GM23338 (cell line): ENCODE measurements around the gene AOC2. TPM values are rescaled to one million over a fixed set of nuclear protein-coding genes. Genes with fewer than 3 reads are reported as not detected.
A peak's percentile ranks its signal among the peaks of the same experiment; 100 is the strongest.

Experiments
- ATAC-seq: fragments of 200-7000 bp; cut with Tn5 transposase; 3 replicates; pipeline ENCODE4 v1.9.1; 2020
- DNase-seq: peaks from one replicate; pipeline ENCODE4 v3.0.0-alpha.2; 2015; ENCODE audit warnings: low spot score
- H2AFZ ChIP-seq: fragments of 200-600 bp; sonication (generic); 2 replicates; pipeline ENCODE4 v1.8.0; 2016; ENCODE audit warnings: antibody characterized with exemption, mild to moderate bottlenecking, moderate library complexity
- H3F3A ChIP-seq: fragments of 200-600 bp; sonication (generic); replicated peaks from 2 replicates; pipeline ENCODE4 v1.8.0; 2017; ENCODE audit warnings: antibody characterized with exemption, mixed run types, low read depth
- H3K27ac ChIP-seq: fragments of 200-600 bp; sonication (generic); 2 replicates; pipeline ENCODE4 v1.6.1; 2016; ENCODE audit warnings: low read depth
- H3K27me3 ChIP-seq: fragments of 200-600 bp; sonication (generic); 2 replicates; pipeline ENCODE4 v1.8.0; 2016; ENCODE audit warnings: mild to moderate bottlenecking, mixed run types, moderate library complexity; ENCODE audit not compliant: insufficient read depth
- H3K36me3 ChIP-seq: fragments of 200-600 bp; sonication (generic); 2 replicates; pipeline ENCODE4 v1.8.0; 2016; ENCODE audit warnings: mild to moderate bottlenecking; ENCODE audit not compliant: insufficient read depth
- H3K4me1 ChIP-seq: fragments of 200-600 bp; sonication (generic); 2 replicates; pipeline ENCODE4 v1.8.0; 2016; ENCODE audit warnings: mild to moderate bottlenecking, moderate library complexity; ENCODE audit not compliant: insufficient read depth
- H3K4me2 ChIP-seq: fragments of 200-600 bp; sonication (generic); 2 replicates; pipeline ENCODE4 v1.7.1; 2017; ENCODE audit warnings: mixed run types
- H3K4me3 ChIP-seq: fragments of 200-600 bp; sonication (generic); 2 replicates; pipeline ENCODE4 v1.6.1; 2016; ENCODE audit warnings: mixed run types
- H3K79me2 ChIP-seq: fragments of 200-600 bp; sonication (generic); replicated peaks from 2 replicates; pipeline ENCODE4 v1.8.0; 2017; ENCODE audit warnings: mild to moderate bottlenecking; ENCODE audit not compliant: insufficient read depth
- H3K9me2 ChIP-seq: fragments of 200-600 bp; sonication (generic); 2 replicates; pipeline ENCODE4 v1.8.0; 2017; ENCODE audit not compliant: insufficient read depth
- H4K20me1 ChIP-seq: fragments of 200-600 bp; sonication (generic); replicated peaks from 2 replicates; pipeline ENCODE4 v1.8.0; 2017; ENCODE audit warnings: mild to moderate bottlenecking; ENCODE audit not compliant: insufficient read depth
- H3K27ac Mint-ChIP-seq: 2 replicates; pipeline ENCODE4 v1.8.0; 2020; ENCODE audit warnings: inconsistent platforms, mild to moderate bottlenecking, moderate library complexity, mixed read lengths
- H3K27me3 Mint-ChIP-seq: 3 replicates; pipeline ENCODE4 v1.8.0; 2022; ENCODE audit warnings: low read depth, mild to moderate bottlenecking, moderate library complexity, mixed read lengths, inconsistent platforms; ENCODE audit not compliant: insufficient read depth, poor library complexity
- H3K36me3 Mint-ChIP-seq: 3 replicates; pipeline ENCODE4 v1.8.0; 2021; ENCODE audit warnings: low read depth, mild to moderate bottlenecking, inconsistent platforms, moderate library complexity, mixed read lengths
- H3K4me1 Mint-ChIP-seq: 3 replicates; pipeline ENCODE4 v1.8.0; 2020; ENCODE audit warnings: mild to moderate bottlenecking, inconsistent platforms, mixed read lengths
- H3K4me3 Mint-ChIP-seq: 3 replicates; pipeline ENCODE4 v1.8.0; 2021; ENCODE audit warnings: moderate library complexity, mild to moderate bottlenecking, inconsistent platforms, mixed read lengths
- H3K9me3 Mint-ChIP-seq: 3 replicates; pipeline ENCODE4 v1.8.0; 2020; ENCODE audit warnings: moderate library complexity, mild to moderate bottlenecking, inconsistent platforms, mixed read lengths
- CREB1 ChIP-seq: fragments of 250-450 bp; sonication (Bioruptor Pico); IDR thresholded peaks from 2 replicates; pipeline ENCODE4 v1.5.0; 2020; ENCODE audit warnings: low read depth, mild to moderate bottlenecking, moderate library complexity
- CTCF ChIP-seq, 2 experiments: fragments of 200-600 bp in 1 of 2; sonication (generic) in 1 of 2; conservative IDR thresholded peaks; 2 replicates each; pipeline versions ENCODE4 v1.5.1 to v1.6.1; 2016 to 2017; ENCODE audit warnings: antibody characterized with exemption in 2 of 2, low read depth in 2 of 2, mild to moderate bottlenecking in 2 of 2, moderate library complexity in 1 of 2
- ETS1 ChIP-seq: IDR thresholded peaks from 2 replicates; pipeline ENCODE4 v1.6.1; 2016; ENCODE audit warnings: antibody characterized with exemption
- EZH2 ChIP-seq: fragments of 200-600 bp; sonication (generic); IDR thresholded peaks from one replicate; pipeline ENCODE4 v1.8.0; 2017; ENCODE audit warnings: antibody characterized with exemption, mild to moderate bottlenecking, low read depth; ENCODE audit not compliant: unreplicated experiment
- EZH2phosphoT487 ChIP-seq: fragments of 200-600 bp; sonication (generic); IDR thresholded peaks from one replicate; pipeline ENCODE4 v1.8.1; 2018; ENCODE audit warnings: antibody characterized with exemption; ENCODE audit not compliant: unreplicated experiment
- NANOG ChIP-seq: IDR thresholded peaks from 2 replicates; pipeline ENCODE4 v1.6.1; 2016; ENCODE audit warnings: antibody characterized with exemption, borderline replicate concordance
- STAT1 ChIP-seq: IDR thresholded peaks from one replicate; pipeline ENCODE4 v1.6.1; 2016; ENCODE audit warnings: antibody characterized with exemption; ENCODE audit not compliant: unreplicated experiment
- ZNF114 ChIP-seq: fragments of 250-450 bp; sonication (Bioruptor Pico); IDR thresholded peaks from 2 replicates; pipeline ENCODE4 v1.5.0; 2020; ENCODE audit warnings: mild to moderate bottlenecking, moderate library complexity
- ZNF331 ChIP-seq: fragments of 250-450 bp; sonication (Bioruptor Pico); IDR thresholded peaks from 2 replicates; pipeline ENCODE4 v1.5.0; 2020; ENCODE audit warnings: low read depth, mild to moderate bottlenecking, moderate library complexity
- ZNF462 ChIP-seq: fragments of 250-450 bp; sonication (Bioruptor Pico); IDR thresholded peaks from 2 replicates; pipeline ENCODE4 v1.5.0; 2020; ENCODE audit warnings: mild to moderate bottlenecking, moderate library complexity
- polyA plus RNA-seq: library from polyadenylated mRNA; unstranded; fragments of >200 nt; fragmentation: Nextera tagmentation; extraction: Ambion mirVana; gene quantifications from 2 replicates; pipeline ENCODE4 v1.2.1, GENCODE V29; 2016
- total RNA-seq: library from RNA; depleted of rRNA; stranded (reverse); fragments of >200 nt; shearing (Covaris generic); gene quantifications from 2 replicates; pipeline ENCODE4 v1.2.3, GENCODE V29; 2014

AOC2 gene
- total and polyA plus RNA-seq, 2 experiments from 2014 or later = 2.0 to 5.8 TPM

GRCh38 chr17:42895185-42895555 lies 50.8 kb downstream of the AOC2 start:
- Histone ChIP-seq H2AFZ (0 out of 2 replicates have a peak overlapping the region, but pooled peaks have one; percentile 56), H3K9me2 (no peaks in the 10 kb centered on the region), H3F3A (no peaks in the 10 kb centered on the region), H3K4me1 (peaks cover 17% of the 10 kb centered on the region), H3K27ac (no peak overlapping the region), H4K20me1 (no peaks in the 10 kb centered on the region), H3K79me2 (no peaks in the 10 kb centered on the region), H3K4me3 (no peak overlapping the region), H3K36me3 (no peaks in the 10 kb centered on the region), H3K4me2 (no peak overlapping the region), H3K27me3 (no peaks in the 10 kb centered on the region)
- H3K36me3 Mint-ChIP-seq = no peaks in the 10 kb centered on the region
- H3K4me1 Mint-ChIP-seq = peaks cover 14% of the 10 kb centered on the region
- DNase-seq = no peak
- no peak for TF ChIP-seq CREB1 (CRISPR knock-in tag)
- no peak for TF ChIP-seq EZH2phosphoT487
- TF ChIP-seq CTCF (conservative IDR thresholded peaks at IDR 0.05; ENCODE audit: low read depth in 2 of 2) = no peak
- no peak for TF ChIP-seq NANOG
- no peak overlapping the region for H3K4me3 Mint-ChIP-seq
- peaks cover 6% of the 10 kb centered on the region for H3K27me3 Mint-ChIP-seq
- no peak for ATAC-seq
- H3K27ac Mint-ChIP-seq = no peak overlapping the region
- peaks cover 2% of the 10 kb centered on the region; the same call in 1 of the 3 replicates for H3K9me3 Mint-ChIP-seq

GRCh38 chr17:42898147-42898811 lies 53.9 kb downstream of the AOC2 start:
- no peak for ATAC-seq
- H3K4me1 Mint-ChIP-seq = peaks cover 7% of the 10 kb centered on the region; the same call in 2 of the 3 replicates
- Histone ChIP-seq H2AFZ (no peak overlapping the region), H3K4me1 (peaks cover 10% of the 10 kb centered on the region; the same call in 1 of the 2 replicates), H3K27ac (no peak overlapping the region), H3K36me3 (no peaks in the 10 kb centered on the region), H3K27me3 (no peaks in the 10 kb centered on the region), H4K20me1 (no peaks in the 10 kb centered on the region), H3K4me2 (no peak overlapping the region), H3F3A (no peaks in the 10 kb centered on the region), H3K9me2 (no peaks in the 10 kb centered on the region), H3K4me3 (no peak overlapping the region), H3K79me2 (no peaks in the 10 kb centered on the region)
- H3K9me3 Mint-ChIP-seq = peaks cover 2% of the 10 kb centered on the region; the same call in 1 of the 3 replicates
- DNase-seq = no peak
- no peak overlapping the region for H3K27ac Mint-ChIP-seq
- H3K27me3 Mint-ChIP-seq = peaks cover 1% of the 10 kb centered on the region
- no peak overlapping the region for H3K4me3 Mint-ChIP-seq
- no peaks in the 10 kb centered on the region for H3K36me3 Mint-ChIP-seq
- TF ChIP-seq STAT1 (no peak), ETS1 (no peak), CREB1 (CRISPR knock-in tag) (no peak), ZNF114 (no peak), ZNF331 (CRISPR knock-in tag) (no peak), EZH2 (no peak), ZNF462 (no peak), EZH2phosphoT487 (no peak)
